DND-41 (cell line): ENCODE measurements around the gene PLS3.
A peak's percentile ranks its signal among the peaks of the same experiment; 100 is the strongest.

Experiments used
- ATAC-seq: fragments of 200-7000 bp; cut with Tn5 transposase; 3 replicates; pipeline ENCODE4 v1.9.1; 2021; ENCODE audit warnings: low read depth; ENCODE audit not compliant: insufficient read depth
- DNase-seq: peaks from one replicate; pipeline ENCODE4 v3.0.0-alpha.2; 2020
- H2AFZ ChIP-seq: 2 replicates; pipeline ENCODE4 v1.6.0; 2012; ENCODE audit warnings: low read depth, low read length
- H3K27ac ChIP-seq: 2 replicates; pipeline ENCODE4 v1.5.1; 2012; ENCODE audit warnings: low read length, inconsistent platforms
- H3K27me3 ChIP-seq: fragments of 200-600 bp; sonication (generic); 2 replicates; pipeline ENCODE4 v1.6.0; 2012; ENCODE audit warnings: low read length, mild to moderate bottlenecking, inconsistent platforms; ENCODE audit not compliant: insufficient read depth, poor library complexity
- H3K36me3 ChIP-seq: 2 replicates; pipeline ENCODE4 v1.5.1; 2012; ENCODE audit warnings: low read length, inconsistent platforms; ENCODE audit not compliant: insufficient read depth
- H3K4me1 ChIP-seq: 2 replicates; pipeline ENCODE4 v1.5.1; 2012; ENCODE audit warnings: mild to moderate bottlenecking, low read length; ENCODE audit not compliant: insufficient read depth
- H3K4me2 ChIP-seq: 2 replicates; pipeline ENCODE4 v1.6.0; 2012; ENCODE audit warnings: mild to moderate bottlenecking, moderate library complexity, low read length, inconsistent platforms; ENCODE audit not compliant: insufficient read depth
- H3K4me3 ChIP-seq, 2 experiments: fragments of 200-600 bp in 1 of 2; shearing (Covaris generic) in 1 of 2; 2 replicates each; pipeline ENCODE4 v1.5.1; 2012 to 2016; ENCODE audit warnings: inconsistent platforms in 2 of 2, low read length in 2 of 2, mild to moderate bottlenecking in 2 of 2, low read depth in 1 of 2, moderate library complexity in 1 of 2
- H3K79me2 ChIP-seq: 2 replicates; pipeline ENCODE4 v1.6.0; 2012; ENCODE audit warnings: low read length, inconsistent platforms; ENCODE audit not compliant: insufficient read depth
- H3K9ac ChIP-seq: 2 replicates; pipeline ENCODE4 v1.6.0; 2012; ENCODE audit warnings: low read depth, mild to moderate bottlenecking, inconsistent platforms, low read length, moderate library complexity
- H3K9me3 ChIP-seq: 2 replicates; pipeline ENCODE4 v1.5.1; 2012; ENCODE audit warnings: low read length, moderate library complexity, mild to moderate bottlenecking, inconsistent platforms; ENCODE audit not compliant: insufficient read depth, severe bottlenecking
- H4K20me1 ChIP-seq: 2 replicates; pipeline ENCODE4 v1.6.0; 2012; ENCODE audit warnings: low read length; ENCODE audit not compliant: insufficient read depth
- CTCF ChIP-seq: IDR thresholded peaks from 2 replicates; pipeline ENCODE4 v1.5.1; 2012; ENCODE audit warnings: borderline replicate concordance, low read length, moderate library complexity, mild to moderate bottlenecking; ENCODE audit not compliant: poor library complexity, severe bottlenecking; ENCODE audit errors: extremely low read depth
- EZH2 ChIP-seq: IDR thresholded peaks from 3 replicates; pipeline ENCODE4 v1.6.1; 2012; ENCODE audit warnings: borderline replicate concordance, low read depth, mild to moderate bottlenecking, moderate library complexity, low read length, inconsistent platforms; ENCODE audit not compliant: severe bottlenecking

Gene PLS3

DNA sequence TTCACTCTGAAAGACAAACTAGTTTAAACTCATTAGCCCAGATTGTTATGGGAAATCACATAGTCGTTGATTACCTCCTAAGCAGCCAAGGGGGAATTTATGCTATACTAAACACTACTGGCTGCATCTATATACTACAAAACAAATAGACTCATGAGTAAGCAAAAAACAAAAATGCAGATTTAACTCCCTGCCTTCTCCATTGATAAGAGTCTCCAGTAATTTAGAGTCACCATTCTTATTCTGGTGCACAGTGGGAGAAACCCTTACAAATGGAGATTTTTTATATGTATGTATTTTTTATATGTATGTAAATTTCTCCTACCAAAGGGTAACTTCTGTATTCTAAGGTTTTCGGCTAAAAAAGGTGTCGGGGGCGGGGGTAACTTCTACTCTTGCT is 126.6 kb downstream of the PLS3 start:
- no peaks in the 10 kb centered on the region for H3K9me3 ChIP-seq
- H3K4me2 ChIP-seq = no peak overlapping the region
- H3K9ac ChIP-seq = no peak overlapping the region
- H3K79me2 ChIP-seq = no peaks in the 10 kb centered on the region
- TF ChIP-seq CTCF = no peak
- no peak for TF ChIP-seq EZH2
- H3K36me3 ChIP-seq = no peaks in the 10 kb centered on the region
- ATAC-seq (no peak), DNase-seq (no peak)
- H4K20me1 ChIP-seq = no peaks in the 10 kb centered on the region
- H3K27me3 ChIP-seq = no peaks in the 10 kb centered on the region
- H2AFZ ChIP-seq = no peak overlapping the region
- H3K27ac ChIP-seq = no peak overlapping the region
- H3K4me3 ChIP-seq = no peak overlapping the region
- H3K4me1 ChIP-seq = no peaks in the 10 kb centered on the region

DNA sequence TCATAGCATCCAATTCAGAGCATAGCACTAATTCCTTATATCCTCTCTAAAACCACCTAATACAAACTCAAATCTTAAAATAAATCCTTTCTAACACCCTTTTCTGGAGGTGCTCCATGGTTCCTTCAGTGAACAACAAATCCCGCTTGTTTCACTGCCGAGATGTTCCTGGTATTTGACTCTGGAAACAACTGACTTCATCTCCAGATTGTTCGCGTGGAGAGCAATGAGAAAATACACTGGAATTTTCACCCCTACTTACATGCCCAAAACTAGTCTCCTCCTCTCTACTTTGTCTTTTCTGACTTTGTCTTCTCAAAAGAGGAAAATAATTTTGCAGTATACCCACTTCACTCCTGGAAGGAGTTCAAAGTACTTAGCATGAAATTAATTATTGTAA is 129.0 kb downstream of the PLS3 start:
- TF ChIP-seq EZH2 (no peak), CTCF (no peak)
- no peak overlapping the region for H3K4me3 ChIP-seq
- no peaks in the 10 kb centered on the region for H4K20me1 ChIP-seq
- H3K4me2 ChIP-seq = no peak overlapping the region
- no peaks in the 10 kb centered on the region for H3K27me3 ChIP-seq
- ATAC-seq = no peak
- H3K79me2 ChIP-seq = no peaks in the 10 kb centered on the region
- no peaks in the 10 kb centered on the region for H3K4me1 ChIP-seq
- no peak overlapping the region for H2AFZ ChIP-seq
- H3K36me3 ChIP-seq = no peaks in the 10 kb centered on the region
- no peak for DNase-seq
- no peak overlapping the region for H3K9ac ChIP-seq
- no peaks in the 10 kb centered on the region for H3K9me3 ChIP-seq
- no peak overlapping the region for H3K27ac ChIP-seq

- Histone ChIP-seq H3K4me2 (no peak overlapping the region), H2AFZ (no peak overlapping the region), H3K9me3 (no peaks in the 10 kb centered on the region), H3K4me3 (no peak overlapping the region), H3K4me1 (no peaks in the 10 kb centered on the region), H4K20me1 (no peaks in the 10 kb centered on the region), H3K27ac (no peak overlapping the region), H3K9ac (no peak overlapping the region), H3K36me3 (no peaks in the 10 kb centered on the region), H3K27me3 (no peaks in the 10 kb centered on the region), H3K79me2 (no peaks in the 10 kb centered on the region)
- no peak for TF ChIP-seq EZH2
- TF ChIP-seq CTCF = peak; percentile 70
- ATAC-seq = peak; percentile 47; the same call in 1 of the 3 replicates
- peak; percentile 20 for DNase-seq
Observed at GRCh38 chrX:115690511-115691216, 129.7 kb downstream of the PLS3 start.

- no peak overlapping the region for H3K27ac ChIP-seq
- DNase-seq (no peak), ATAC-seq (no peak)
- TF ChIP-seq EZH2 (no peak), CTCF (no peak)
- H4K20me1 ChIP-seq = no peaks in the 10 kb centered on the region
- H3K4me1 ChIP-seq = no peaks in the 10 kb centered on the region
- H3K4me2 ChIP-seq = no peak overlapping the region
- no peaks in the 10 kb centered on the region for H3K36me3 ChIP-seq
- no peaks in the 10 kb centered on the region for H3K9me3 ChIP-seq
- H3K9ac ChIP-seq = no peak overlapping the region
- H3K4me3 ChIP-seq = no peak overlapping the region
- no peaks in the 10 kb centered on the region for H3K79me2 ChIP-seq
- no peak overlapping the region for H2AFZ ChIP-seq
- no peaks in the 10 kb centered on the region for H3K27me3 ChIP-seq
Observed at GRCh38 chrX:115693476-115693875, 132.5 kb downstream of the PLS3 start.
